T-helper 2 cell (primary cell): ENCODE results near the gene CYYR1.

Source experiments
- DNase-seq, 5 experiments: peaks; one replicate each; pipeline versions ENCODE4 v3.0.0 to v3.0.0-alpha.2; 2012 to 2022
- total RNA-seq, 2 donors: gene quantifications; one replicate each; lab custom pipeline; 2026; lab: John Stamatoyannopoulos, UW

CYYR1 gene
- total RNA-seq: 0 reads per million in 2 donors

DNA sequence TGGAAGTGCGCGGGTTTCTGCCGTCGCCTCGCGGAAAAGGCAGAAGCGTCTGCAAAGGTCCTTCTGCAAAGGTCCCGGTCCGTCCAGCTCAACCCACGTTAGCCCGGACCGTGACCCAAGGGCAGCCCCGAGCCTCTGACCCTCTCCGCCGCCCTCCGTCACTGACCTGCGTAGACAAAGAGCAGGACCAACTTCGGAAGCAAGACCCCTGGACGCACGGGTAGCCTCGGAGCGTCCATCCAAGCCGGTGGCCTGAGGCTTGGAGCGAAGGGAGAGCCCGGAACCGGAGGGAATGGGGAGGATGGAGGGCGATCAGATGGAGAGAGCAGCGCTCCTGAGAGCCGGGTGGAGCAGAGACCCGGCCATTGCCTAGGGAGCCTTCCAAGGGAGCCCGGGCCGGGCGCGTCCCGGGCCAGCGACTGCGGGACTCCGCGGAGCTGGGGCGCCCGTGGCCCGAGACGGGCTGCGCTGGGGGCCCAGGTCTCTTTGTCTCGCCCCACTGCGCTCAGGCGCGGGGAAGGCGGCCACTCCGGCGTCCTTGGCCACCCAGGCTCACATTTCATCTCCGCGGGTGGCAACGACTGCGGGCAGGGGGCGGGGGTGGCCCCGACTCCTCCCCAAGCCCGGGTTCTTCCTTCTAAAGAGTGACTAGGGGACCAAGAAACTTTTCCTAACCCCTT, at the start of gene CYYR1:
TSS of gene CYYR1 (minus strand) at position 585 of the 680 bp plus-strand sequence. CDS start at position 239, 346 bp downstream.
- DNase-seq: no peak

DNA sequence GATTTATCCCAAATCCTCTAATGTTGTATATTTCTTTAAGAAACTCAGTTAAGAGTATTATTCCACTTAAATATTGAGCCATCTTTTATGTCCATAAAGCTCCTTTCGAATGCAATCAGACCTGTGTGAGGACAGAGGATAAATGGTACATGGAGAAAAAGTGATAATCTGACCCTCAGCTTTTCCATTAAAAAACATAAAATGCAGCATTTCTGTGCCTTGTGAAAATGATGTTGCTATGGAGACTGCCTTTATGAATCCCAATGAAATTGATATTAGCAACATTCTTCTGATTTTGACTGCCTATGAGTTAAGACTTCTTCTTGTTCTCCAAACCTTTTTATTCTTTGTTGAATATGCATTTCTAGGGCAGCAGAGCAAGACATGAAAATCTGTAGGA, 44.1 kb upstream of the CYYR1 start:
- DNase-seq: no peak

DNA sequence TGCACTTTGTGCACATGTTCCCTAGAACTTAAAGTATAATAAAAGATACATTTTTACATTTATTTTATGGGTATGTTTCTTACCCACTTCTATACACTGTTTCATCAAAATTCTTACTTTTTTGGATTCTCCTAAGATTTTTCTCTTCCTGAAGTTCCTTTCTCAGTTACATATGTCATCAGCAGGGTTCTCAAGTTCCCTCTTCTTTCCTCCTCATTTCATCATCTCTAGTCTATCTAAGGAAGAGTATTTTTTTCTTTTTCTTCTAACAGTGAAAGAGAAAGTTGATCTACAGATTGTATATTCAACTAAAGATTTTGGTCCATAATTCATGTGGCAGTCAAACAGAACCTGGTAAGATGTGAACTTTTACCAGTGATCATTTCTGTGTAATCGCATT, 41.2 kb upstream of the CYYR1 start:
- DNase-seq: no peak

DNA sequence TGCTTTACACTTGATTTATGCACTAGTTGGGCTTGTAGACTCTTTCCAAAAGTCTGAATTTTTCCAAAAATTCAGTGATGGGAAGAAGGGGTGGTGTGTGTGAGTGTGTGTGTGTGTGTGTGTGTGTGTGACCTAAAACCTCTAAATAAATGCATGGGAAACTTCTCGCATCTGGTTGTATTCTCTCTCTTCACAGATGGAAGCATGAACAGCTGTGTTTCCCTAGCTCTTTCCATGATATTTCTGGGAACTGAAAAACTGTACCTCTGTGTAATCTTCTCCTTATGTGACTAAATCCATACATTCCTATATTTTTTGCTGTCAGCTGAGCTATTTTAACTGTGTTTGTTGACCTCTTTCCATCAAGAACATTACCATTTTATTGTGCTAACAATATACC, 26.2 kb upstream of the CYYR1 start:
- DNase-seq: no peak

DNA sequence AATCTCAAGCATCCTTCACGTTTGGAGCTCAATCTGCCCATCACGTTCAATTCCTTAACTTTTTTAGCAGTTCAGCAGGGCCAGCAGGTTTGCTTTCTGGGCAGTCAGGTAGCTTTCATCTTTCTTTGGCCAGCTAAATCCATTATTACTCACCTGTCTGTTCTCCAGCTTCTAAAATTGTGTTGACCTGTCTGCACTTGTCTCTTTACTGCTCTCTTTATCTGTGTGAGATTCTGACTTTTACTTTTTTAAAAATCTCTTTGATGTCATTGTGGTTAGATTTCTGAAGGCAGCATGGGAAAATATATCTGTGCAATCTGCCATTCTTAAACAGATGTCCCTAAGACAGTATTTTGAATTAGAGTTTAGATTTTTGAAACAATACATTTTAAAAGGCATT, 24.9 kb upstream of the CYYR1 start:
- DNase-seq: no peak

DNA sequence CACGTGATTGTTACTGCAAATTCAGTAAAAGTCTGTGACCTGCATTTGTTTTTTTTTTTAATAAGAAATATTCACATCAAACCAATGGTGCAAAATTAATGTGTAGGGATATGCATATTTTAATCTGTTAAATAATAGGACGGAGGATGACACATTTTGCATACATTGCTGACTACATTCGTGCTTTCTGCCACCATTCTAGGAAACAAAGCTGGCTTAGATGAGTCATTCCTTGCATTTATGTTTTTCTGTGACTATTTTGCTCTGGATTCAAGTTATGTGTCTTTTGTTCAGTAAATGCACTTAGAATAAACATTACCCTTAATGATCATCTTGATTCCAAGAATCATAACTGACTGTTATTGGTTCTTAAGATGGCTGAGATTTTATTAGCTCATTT, 23.9 kb upstream of the CYYR1 start:
- DNase-seq: peak in 1 of 5 experiments; percentile 16

DNA sequence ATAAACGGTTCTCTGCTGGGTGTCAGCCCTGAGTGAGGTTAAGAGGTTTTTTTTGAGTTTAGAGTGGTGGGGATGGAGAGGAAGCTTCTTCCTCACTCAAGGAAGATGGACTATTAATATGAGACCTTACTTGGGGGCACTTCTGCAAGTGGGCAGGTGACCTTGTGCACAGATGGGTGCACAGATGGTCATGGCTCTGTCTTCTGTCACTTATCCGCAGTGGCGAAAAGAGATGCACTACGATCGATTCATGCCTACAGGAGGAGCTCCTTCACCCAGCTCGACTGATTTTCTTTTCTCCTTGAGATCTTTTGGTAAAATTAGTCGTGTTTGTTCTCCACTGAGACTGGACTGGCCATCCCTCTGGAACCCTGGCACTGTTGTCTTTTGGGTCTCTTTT, 22.9 kb upstream of the CYYR1 start:
- DNase-seq: no peak

DNA sequence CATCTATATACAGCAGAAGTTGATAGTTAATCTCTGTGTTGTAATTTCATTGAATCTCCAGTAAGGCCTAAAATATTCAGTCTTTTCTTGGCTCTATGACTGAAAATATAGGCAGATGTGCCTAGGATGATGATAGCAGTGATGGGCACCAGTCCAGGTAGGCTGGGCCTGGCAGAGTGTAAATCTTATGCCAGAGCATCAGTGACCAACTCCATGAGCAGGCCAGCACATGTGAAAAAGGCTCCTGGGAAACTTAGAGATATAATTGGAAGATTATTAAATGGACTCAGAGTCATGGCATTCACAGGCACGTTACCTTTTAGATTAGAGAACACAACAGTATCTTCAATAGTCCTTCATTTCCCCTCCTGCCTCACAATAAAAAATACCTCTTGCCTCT, 20.7 kb upstream of the CYYR1 start:
- DNase-seq: no peak

DNA sequence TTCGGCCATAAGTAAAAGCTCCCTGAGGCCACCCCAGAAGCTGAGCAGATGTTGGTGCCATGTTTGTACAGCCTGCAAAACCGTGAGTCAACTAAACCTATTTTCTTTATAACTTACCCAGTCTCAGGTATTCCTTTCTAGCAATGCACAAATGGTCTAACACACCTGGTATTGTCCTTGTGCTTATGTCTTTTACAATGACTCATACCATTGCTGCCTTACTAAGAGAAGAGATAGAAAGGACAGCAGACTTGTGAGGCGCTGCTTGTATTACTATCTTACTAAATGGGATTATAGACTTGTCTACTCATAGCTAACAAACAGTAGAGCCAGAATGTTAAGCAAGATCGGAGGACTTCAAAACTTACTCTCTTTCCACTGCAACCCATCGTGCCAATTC, 18.5 kb upstream of the CYYR1 start:
- no peak for DNase-seq

DNA sequence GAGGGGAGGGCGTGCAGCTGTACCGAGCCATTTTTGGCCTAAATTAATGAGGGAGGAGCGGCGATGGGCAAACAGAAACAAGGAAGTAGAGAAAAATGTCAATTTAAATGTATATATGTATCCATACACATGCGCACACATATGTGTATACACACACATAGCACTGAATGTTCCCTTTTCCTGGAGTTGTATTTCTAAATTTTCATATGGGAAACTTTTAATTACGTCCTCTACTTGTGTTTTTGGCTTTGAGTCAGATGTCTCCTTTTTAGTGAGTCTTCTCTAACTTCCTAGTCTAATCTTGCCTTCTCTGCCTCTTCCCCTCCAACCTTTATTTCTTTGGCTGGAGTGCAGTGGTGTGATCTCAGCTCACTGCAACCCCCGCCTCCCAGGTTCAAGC, 15.4 kb upstream of the CYYR1 start:
- DNase-seq: no peak

DNA sequence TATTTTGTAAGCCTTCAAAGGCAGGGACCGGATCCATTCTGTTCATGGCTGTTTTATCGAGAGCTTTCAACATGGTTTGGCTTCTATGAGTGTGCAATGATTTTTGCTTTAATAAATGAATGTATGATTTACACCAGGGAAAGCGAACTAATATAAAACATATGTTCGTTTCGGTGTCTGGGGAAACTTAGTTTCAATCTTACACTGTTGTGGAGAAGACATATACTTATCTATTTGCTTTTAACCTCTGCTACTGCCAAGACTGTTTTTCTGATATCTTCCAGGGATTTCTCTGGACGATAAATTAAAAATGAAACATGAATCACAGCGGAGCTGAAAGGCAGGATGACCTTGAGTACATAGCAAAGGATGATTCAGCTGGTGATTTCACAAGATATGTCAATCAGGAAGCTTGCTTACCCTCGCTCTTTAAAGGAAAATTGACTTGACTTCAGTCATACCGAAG, 14.7 kb upstream of the CYYR1 start:
- no peak for DNase-seq

DNA sequence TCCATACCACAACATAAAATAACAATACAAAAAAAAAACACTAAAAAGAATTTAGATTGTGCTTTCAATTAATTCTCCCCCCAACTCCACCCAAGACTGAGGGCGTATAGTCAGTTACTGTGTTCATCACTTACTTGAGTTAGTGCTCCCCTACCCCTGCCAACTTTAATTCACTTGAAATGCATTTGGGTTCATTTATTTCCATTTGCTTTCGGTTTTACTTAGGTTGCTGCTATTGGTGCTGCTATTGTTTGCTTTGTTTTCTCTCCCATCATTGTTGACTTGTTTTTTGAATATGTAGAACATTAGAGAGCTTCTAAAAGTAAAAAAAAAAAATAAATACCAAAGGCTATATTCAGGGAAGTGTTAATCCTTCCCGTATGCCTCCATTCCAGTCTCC, 10.7 kb upstream of the CYYR1 start:
- DNase-seq: no peak

DNA sequence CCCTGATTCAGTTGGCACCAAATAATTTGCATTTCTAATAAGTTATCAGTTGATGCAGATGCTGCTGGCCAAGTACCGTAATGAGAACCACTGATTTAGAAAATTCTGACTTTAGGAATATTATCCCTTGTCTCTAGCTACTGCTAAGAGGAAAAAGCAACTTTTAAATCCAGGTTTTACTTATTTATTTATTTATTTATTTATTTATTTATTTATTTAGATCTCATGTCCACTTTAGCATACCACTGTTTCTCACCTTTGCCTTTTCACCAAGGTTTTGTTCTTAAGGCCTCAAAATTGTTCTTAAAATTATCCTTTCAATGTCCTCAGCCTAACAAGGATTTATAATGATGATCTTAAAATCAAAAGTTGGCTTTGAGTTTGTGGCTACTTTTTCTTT, 8.7 kb upstream of the CYYR1 start:
- no peak for DNase-seq

DNA sequence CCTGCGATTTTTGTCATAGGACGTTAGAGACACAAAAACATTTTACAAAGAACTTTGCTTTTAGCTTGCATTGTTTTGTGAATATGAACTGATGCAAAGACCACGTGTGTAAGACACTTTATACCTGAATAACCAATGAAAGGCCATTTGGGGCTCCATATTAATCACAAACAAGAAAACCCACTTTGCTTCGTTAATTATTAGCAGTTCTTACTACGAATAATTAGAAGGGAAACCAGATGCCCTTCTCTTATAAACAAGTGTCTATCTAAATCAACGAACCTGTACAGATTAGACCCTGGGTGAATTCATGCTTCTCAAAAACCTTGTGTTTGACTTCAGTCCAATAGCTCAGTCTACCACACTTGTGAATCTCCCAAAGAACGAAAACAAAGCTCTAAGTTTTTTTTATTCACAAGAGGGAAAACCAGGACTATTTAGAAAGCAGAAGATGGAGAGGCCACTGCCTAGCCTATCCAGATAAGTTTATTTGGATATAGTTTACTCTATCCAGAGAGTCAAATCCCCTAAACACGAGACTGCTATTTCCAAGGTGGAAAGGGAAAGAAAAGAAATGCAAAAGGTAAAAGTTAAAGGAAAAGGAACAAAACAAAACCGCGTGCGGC, 897 bp downstream of the CYYR1 start:
- no peak for DNase-seq

DNA sequence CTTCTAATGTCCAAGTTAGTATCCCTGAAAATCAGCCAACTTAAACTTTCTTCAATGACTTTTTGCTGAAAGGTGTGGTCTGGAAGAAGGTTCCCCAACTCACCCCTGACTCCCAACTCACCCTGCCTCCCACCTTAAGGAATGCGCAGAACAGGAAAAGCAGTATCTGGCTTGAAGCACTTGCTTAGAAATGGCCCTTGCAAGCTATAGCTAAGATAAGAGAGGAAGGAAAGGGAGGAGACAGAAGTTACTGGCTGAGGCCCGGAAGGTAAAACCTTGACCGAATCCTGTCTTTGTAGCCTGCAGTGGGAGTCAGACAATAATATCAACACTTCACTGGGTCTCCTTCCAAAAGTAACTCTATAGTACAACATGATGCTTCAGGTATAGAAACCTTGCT, 2.9 kb downstream of the CYYR1 start:
- no peak for DNase-seq

DNA sequence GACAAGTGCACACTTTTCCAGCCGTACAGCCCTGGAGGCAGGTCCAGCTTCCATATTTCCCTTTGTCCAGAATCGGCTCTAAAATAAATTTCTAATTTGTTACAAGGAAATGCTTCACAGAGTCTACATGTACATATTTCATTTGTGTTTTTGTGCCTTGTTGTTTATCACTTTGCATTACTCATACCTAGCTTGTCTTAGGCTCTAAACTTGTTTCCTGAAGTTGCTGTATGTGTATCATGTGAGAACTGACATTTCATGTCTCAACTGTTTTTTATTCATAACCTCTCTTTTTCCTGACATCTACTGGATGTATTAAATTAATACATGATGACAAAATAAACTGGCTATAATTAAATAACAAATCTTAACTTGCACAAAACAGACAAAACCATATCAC, 7.5 kb downstream of the CYYR1 start:
- no peak for DNase-seq

DNA sequence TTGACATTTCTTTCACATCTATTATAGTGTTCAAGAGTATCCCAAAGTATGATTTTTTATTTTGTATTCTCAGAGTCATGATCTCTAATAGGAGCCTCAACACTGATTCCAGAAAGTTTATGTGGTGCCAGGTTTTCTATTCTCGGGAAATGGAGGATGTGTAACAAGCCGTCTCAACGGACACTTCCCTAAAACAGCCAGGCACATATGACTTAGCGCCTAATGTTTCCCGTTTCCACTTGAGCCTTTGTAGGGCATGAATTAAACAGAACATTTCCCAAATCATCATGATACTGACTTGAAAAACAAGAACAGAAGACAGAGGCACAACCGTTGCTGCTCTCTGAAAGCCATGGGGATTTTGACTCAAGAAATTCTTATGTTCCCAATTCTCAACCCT, 8.0 kb downstream of the CYYR1 start:
- DNase-seq: no peak

DNA sequence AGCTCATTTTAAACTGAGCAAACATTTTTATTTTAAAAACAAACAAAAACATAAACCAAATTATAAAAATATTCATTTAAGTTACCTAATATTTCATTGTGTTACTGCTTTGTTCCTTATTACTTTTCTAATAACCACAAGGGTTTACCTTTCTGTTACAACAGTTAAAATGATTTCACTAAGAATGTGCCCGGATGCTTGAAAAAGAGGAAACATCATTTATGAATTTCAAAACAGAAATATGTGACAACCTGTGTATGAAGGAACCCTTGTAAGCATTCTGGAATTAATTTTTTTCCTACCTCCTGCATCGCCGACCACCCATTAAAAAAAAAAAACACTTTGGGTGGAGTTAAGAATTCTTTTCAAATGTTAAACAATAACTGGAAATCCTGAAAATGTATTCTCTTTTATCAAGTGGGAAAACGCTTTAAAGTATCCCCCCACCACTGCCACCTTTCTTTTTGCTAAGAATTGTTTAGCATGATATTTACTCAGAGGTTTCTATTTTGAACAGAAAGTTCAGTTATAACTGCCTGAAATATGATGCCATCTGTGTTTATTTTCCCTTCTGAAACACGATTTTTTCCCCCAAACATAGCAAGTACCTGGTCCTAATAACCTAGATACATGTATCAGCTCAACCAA, 9.1 kb downstream of the CYYR1 start:
- no peak for DNase-seq

DNA sequence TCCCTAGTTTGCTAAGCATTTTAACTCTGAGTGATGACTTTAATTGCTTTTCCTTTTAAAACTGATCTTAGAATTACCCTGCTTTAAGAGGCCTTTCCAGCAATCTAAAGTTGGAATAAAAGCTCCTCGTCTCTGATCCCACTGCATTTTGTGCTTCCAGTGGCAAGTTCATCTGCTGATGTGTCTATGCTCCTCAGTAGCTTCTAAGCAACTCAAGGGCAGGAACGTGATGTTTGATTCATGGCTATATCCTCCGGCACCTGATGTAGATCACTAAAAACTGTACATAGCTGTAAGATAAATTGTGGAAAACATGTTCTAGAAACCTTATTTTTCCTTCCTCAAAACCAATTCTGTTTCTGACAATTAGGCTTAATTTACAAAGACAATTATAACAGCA, 12.5 kb downstream of the CYYR1 start:
- no peak for DNase-seq

DNA sequence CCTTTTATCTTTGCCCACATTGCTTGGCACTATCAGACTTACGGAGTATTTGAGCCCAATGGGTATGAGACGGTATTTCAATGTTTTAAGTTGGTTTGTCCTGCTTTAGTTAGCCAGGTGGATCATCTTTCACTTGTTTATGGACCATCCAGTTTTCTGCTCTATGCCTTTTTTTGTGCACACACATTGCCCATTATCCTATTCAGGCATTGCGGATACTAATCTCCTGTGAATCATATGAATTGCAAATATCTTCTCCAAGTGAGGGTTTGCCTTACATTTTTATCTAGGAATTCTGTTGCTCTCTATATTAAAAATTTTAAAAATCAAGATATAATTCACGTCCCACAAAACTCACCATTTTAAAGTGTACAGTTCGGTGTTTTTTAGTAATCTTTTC, 14.0 kb downstream of the CYYR1 start:
- no peak for DNase-seq

DNA sequence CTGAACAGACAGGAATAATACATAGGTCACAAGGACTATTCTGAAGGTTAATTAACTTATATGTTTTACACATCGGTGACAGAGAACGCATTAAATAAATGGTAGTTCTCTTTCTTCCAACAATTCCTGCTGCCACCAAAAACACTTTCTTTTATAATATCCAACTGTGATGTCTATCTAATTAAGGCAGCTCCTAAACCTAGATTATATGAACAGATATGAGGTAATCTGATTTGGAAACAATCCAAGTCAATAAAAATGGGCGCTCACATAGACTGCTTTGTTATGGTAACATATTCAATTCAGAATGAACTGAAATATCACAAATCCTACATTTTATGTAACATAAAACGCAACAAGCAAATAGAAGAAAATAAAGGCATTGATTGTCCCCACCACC, 16.0 kb downstream of the CYYR1 start:
- DNase-seq: no peak

DNA sequence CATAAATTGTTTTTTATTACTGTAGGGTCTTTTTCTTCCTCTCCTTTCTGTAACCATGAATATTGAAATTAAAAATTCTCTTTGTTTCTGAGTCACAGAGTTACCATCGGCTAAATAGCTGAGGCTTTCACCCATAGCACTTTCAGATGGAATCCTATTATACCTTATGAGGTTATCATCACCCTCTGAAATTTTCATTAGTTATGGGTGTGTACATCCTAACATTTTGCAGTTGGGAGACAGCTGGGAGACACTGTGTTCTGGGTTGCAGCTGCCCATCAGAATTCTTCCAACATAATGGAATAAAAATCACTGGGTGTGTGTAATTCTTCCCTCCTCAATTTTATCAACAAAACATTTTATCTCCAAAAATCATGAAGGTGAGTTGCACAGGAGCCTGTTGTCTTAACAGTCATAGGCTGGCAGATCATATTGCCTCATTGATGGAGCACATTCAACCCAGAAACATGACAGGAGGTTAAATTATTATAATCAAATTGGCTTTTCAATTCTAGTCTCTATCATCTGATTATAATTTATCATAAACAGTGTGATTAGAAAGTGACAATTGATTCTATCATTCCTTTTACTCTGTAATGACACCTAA, 17.4 kb downstream of the CYYR1 start:
- no peak for DNase-seq

DNA sequence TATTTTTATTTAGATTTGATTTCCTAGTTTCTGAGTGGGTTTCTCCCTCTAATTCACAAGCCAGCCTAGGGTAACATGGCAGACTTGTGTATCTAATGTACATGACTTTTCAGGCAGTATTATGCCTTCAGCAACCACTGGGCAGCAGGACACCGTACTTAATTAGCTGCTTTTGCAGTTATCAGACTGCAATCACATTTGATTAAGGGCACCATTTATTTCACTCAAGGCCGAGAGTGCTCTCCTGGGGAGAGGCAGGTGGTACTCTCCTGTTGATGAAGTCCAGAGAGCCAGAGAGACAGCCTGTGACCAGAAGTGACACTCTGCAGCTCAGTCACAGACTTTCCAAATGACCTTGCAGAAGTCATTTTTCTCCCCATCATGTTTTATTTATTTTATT, 18.7 kb downstream of the CYYR1 start:
- no peak for DNase-seq

DNA sequence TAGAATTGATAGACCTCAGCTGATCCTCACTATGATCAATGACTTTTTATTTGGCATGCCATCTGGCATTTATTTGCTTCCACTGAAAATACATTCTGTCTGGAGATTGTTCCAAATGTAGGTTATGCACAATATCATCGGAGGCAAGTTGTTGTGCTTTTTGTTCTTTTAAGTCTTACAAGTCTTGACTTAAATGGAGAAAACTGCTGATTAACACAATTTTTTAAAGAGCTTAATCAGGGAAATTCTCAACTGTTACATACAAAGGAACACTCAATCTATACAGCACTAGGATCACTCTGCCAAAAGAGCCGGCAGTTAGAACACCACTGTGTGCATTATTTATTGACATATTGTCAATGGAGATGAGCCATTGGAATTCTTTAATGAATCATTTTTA, 19.2 kb downstream of the CYYR1 start:
- DNase-seq: no peak
